Lung microvascular endothelial cell (primary cell): ENCODE measurements around the gene CST4. TPM values are rescaled to one million over a fixed set of nuclear protein-coding genes. Genes with fewer than 3 reads are reported as not detected.
"Not testable (repeated sequence)": the region's sequence is repeated elsewhere in the genome, so short reads cannot be mapped to it uniquely, and the experiment has no call there.

Experiments
- DNase-seq, 2 donors: peaks; one replicate each; pipeline versions ENCODE4 v3.0.0 to v3.0.0-alpha.2; 2010; ENCODE audit warnings: low read depth in 2 of 2
- total RNA-seq: library from RNA; depleted of rRNA; stranded (reverse); fragments of >200 nt; gene quantifications from 2 replicates; pipeline ENCODE4 v1.2.1, GENCODE V29; 2014

CST4 gene
- total RNA-seq, 1 donor from 2014 or later: not detected

GRCh38 chr20:23641936-23642751 lies 46.7 kb downstream of the CST4 start:
- DNase-seq: peak in 1 of 2 donors; percentile 72

GRCh38 chr20:23640671-23641667 lies 47.9 kb downstream of the CST4 start:
- no peak for DNase-seq

GRCh38 chr20:23640018-23640601 lies 48.7 kb downstream of the CST4 start:
- no peak for DNase-seq

- DNase-seq: no peak
Observed at GRCh38 chr20:23639490-23639958, 49.3 kb downstream of the CST4 start.

GRCh38 chr20:23638309-23638708 lies 50.5 kb downstream of the CST4 start:
- no peak for DNase-seq

GRCh38 chr20:23637282-23638221 lies 51.3 kb downstream of the CST4 start, which contains the start of gene CST3:
CST3 (minus strand) TSS chr20:23637955; CDS start chr20:23637862, 93 bp downstream.
- peak; percentile 89 to 92 for DNase-seq

GRCh38 chr20:23636908-23637281 lies 51.9 kb downstream of the CST4 start:
- DNase-seq: no peak

GRCh38 chr20:23636182-23636907 lies 52.5 kb downstream of the CST4 start:
- DNase-seq: no peak

- not testable (repeated sequence) for DNase-seq
Observed at GRCh38 chr20:23635768-23636090, 53.1 kb downstream of the CST4 start.

Other genes with a start within 250 kb of the CST4 start
- gene CSTL1, start 249.4 kb downstream of the CST4 start, total RNA-seq: not detected in 2 replicates
- gene CST11, start 236.2 kb downstream of the CST4 start, total RNA-seq: not detected in 2 replicates
- not detected in 2 replicates for gene CST8, start 197.9 kb downstream of the CST4 start, total RNA-seq
- gene CST9L, start 120.6 kb downstream of the CST4 start, total RNA-seq: not detected in 2 replicates
- gene CST9, start 83.1 kb downstream of the CST4 start, total RNA-seq: under 0.01 TPM in 1 of 2 replicates, not detected in the other
- 88.5 and 164 TPM in 2 replicates for gene CST3, start 51.1 kb downstream of the CST4 start, total RNA-seq
- gene CST1, start 61.9 kb upstream of the CST4 start, total RNA-seq: not detected in 2 replicates
- not detected in 2 replicates for gene CST2, start 137.7 kb upstream of the CST4 start, total RNA-seq
- gene CST5, start 190.7 kb upstream of the CST4 start, total RNA-seq: not detected in 2 replicates